Measurements from ENCODE around the gene GPHN. TPM values are rescaled to one million over a fixed set of nuclear protein-coding genes. Genes with fewer than 3 reads are reported as not detected.
"Not testable (repeated sequence)": the region's sequence is repeated elsewhere in the genome, so short reads cannot be mapped to it uniquely, and the experiment has no call there.

GPHN gene
- total and polyA plus RNA-seq, 10 of the 15 experiments (the other 5 are each of a cell fraction or from before 2014, with no cell fraction given): 22.3 to 48.8 (median 33.1) TPM

DNA sequence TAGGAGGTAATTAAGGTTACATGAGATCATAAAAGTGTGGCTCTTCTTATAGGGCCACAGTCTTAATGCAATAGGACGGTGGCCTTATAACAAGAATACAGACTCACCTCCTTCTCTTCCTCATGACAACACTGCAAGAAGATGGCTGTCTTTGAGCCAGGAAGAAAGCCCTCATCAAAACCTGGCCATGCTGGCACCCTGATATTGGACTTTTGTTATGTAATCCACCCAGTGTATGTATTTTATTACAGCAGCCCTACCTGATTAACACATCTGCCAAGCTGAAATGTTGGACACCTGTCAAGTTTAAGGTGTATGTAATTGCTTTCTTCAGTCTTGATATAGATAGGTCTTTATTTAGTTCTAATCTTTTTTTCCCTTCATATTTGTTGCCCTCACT, 217.0 kb downstream of the GPHN start (continued):
- TF ChIP-seq CEBPZ (IDR thresholded peaks at IDR 0.05; ENCODE audit: low read depth, low read length): no peak
- no peak for TF ChIP-seq ATF3 (IDR thresholded peaks at IDR 0.05; ENCODE audit: borderline replicate concordance, extremely low read depth, low read depth, low read length)
- no peak for TF ChIP-seq HDAC2 (IDR thresholded peaks at IDR 0.05)
- no peak for TF ChIP-seq YY1 (IDR thresholded peaks at IDR 0.05; ENCODE audit: low read depth, low read length)
- no peak for TF ChIP-seq EP300 (IDR thresholded peaks at IDR 0.05; ENCODE audit: borderline replicate concordance in 1 of 2, control insufficient read depth in 1 of 2, low read depth in 2 of 2, low read length in 2 of 2)

- H2AFZ ChIP-seq (ENCODE audit: control insufficient read depth, low read depth, low read length); BruUV-seq (replicated peaks); H3K79me2 ChIP-seq (ENCODE audit: control insufficient read depth, insufficient read depth, low read length); CTCF ChIA-PET; SMC1A ChIA-PET (ENCODE audit: uncharacterized antibody, unreplicated experiment); H3K27ac ChIP-seq (ENCODE audit: control insufficient read depth, insufficient read depth); RAD21 ChIA-PET (ENCODE audit: unreplicated experiment); H3K4me2 ChIP-seq (ENCODE audit: control insufficient read depth, insufficient read depth); POLR2A ChIA-PET; FAIRE-seq; DNase-seq (ENCODE audit: low read depth, low spot score); ATAC-seq; in situ Hi-C loops (cut with MboI); H3K4me1 ChIP-seq (ENCODE audit: control insufficient read depth, insufficient read depth, low read length); intact Hi-C loops (cut with micrococcal nuclease; ENCODE audit: unreplicated experiment); H3K36me3 ChIP-seq (ENCODE audit: control insufficient read depth in 2 of 2, insufficient read depth in 2 of 2, low read length in 1 of 2); H3K4me3 ChIP-seq; H4K20me1 ChIP-seq (ENCODE audit: control insufficient read depth, insufficient read depth); H3K9ac ChIP-seq (ENCODE audit: control insufficient read depth, insufficient read depth, low read length); H3K27me3 ChIP-seq (replicated peaks in 1 of 2; ENCODE audit: control insufficient read depth in 2 of 2, insufficient read depth in 2 of 2, low read length in 1 of 2): not testable (repeated sequence)
- 100% methylated on average over 1 of the region's 1 CpG for WGBS (ENCODE audit: insufficient coverage, insufficient replicate concordance, low lambda C conversion rate, missing lambda C conversion rate)
- peaks cover 24% of the 10 kb centered on the region for H3K9me3 ChIP-seq (replicated peaks; ENCODE audit: control insufficient read depth, insufficient read depth, low read length)
Measured at GRCh38 chr14:66731298-66731697, 223.4 kb downstream of the GPHN start.
